GDM1 (cell line): ENCODE results near the gene SSH2.
"Not testable (repeated sequence)": the region's sequence is repeated elsewhere in the genome, so short reads cannot be mapped to it uniquely, and the experiment has no call there.

Source experiments
- DNase-seq: peaks from one replicate; lab custom pipeline; 2025; lab: John Stamatoyannopoulos, UW

SSH2 gene

GRCh38 chr17:29874931-29875596, 55.0 kb downstream of the SSH2 start:
- DNase-seq = no peak

- not testable (repeated sequence) for DNase-seq
These were observed 55.7 kb downstream of the SSH2 start for GRCh38 chr17:29874358-29874757.

GRCh38 chr17:29873476-29873875, 56.6 kb downstream of the SSH2 start:
- DNase-seq = no peak

GRCh38 chr17:29870836-29871465, 59.1 kb downstream of the SSH2 start:
- no peak for DNase-seq

GRCh38 chr17:29867643-29868181, 62.3 kb downstream of the SSH2 start:
- DNase-seq = no peak

- DNase-seq = no peak
These were observed 63.2 kb downstream of the SSH2 start for GRCh38 chr17:29866746-29867404.

- no peak for DNase-seq
These were observed 65.4 kb downstream of the SSH2 start for GRCh38 chr17:29864615-29865014.

- DNase-seq = not testable (repeated sequence)
These were observed 65.9 kb downstream of the SSH2 start for GRCh38 chr17:29864123-29864522.

GRCh38 chr17:29862951-29863350, 67.1 kb downstream of the SSH2 start:
- DNase-seq = no peak

- DNase-seq = no peak
These were observed 67.9 kb downstream of the SSH2 start for GRCh38 chr17:29862127-29862526.

- not testable (repeated sequence) for DNase-seq
These were observed 70.6 kb downstream of the SSH2 start for GRCh38 chr17:29859445-29859844.

- no peak for DNase-seq
These were observed 72.2 kb downstream of the SSH2 start for GRCh38 chr17:29857823-29858222.

- not testable (repeated sequence) for DNase-seq
These were observed 72.9 kb downstream of the SSH2 start for GRCh38 chr17:29857105-29857504.

- DNase-seq = no peak
These were observed 74.3 kb downstream of the SSH2 start for GRCh38 chr17:29855686-29856085.

GRCh38 chr17:29848737-29849136, 81.3 kb downstream of the SSH2 start:
- no peak for DNase-seq

GRCh38 chr17:29847527-29848400, 82.3 kb downstream of the SSH2 start:
- no peak for DNase-seq

GRCh38 chr17:29847118-29847517, 82.9 kb downstream of the SSH2 start:
- no peak for DNase-seq

- no peak for DNase-seq
These were observed 83.7 kb downstream of the SSH2 start for GRCh38 chr17:29846298-29846697.

GRCh38 chr17:29844339-29845048, 85.5 kb downstream of the SSH2 start:
- no peak for DNase-seq

GRCh38 chr17:29840884-29841283, 89.1 kb downstream of the SSH2 start:
- DNase-seq = no peak

- DNase-seq = no peak
These were observed 90.4 kb downstream of the SSH2 start for GRCh38 chr17:29839656-29840055.
